HepG2 (cell line): ENCODE results near the gene KIN. TPM values are rescaled to one million over a fixed set of nuclear protein-coding genes. Genes with fewer than 3 reads are reported as not detected.

ENCODE experiments used
- FOXP4 ChIP-seq: sonication (generic); formaldehyde crosslinking; IDR thresholded peaks from 2 replicates; pipeline ENCODE4 v1.4.0; 2020; ENCODE audit warnings: missing genetic modification reagents
- MIER3 ChIP-seq: IDR thresholded peaks from 2 replicates; pipeline ENCODE4 v1.6.1; 2016; ENCODE audit warnings: missing compliant biosample characterization, borderline replicate concordance
- MTF2 ChIP-seq: sonication (generic); formaldehyde crosslinking; IDR thresholded peaks from 2 replicates; pipeline ENCODE4 v1.5.0; 2020; ENCODE audit warnings: missing genetic modification reagents, borderline replicate concordance
- NFIB ChIP-seq: sonication (generic); formaldehyde crosslinking; IDR thresholded peaks from 2 replicates; pipeline ENCODE4 v1.9.0; 2021; ENCODE audit warnings: missing genetic modification reagents, mild to moderate bottlenecking, borderline replicate concordance
- NFIC ChIP-seq: IDR thresholded peaks from 2 replicates; pipeline ENCODE4 v1.6.1; 2012; ENCODE audit warnings: mild to moderate bottlenecking, low read length, inconsistent platforms
- NR1H2 ChIP-seq: sonication (generic); formaldehyde crosslinking; IDR thresholded peaks from 2 replicates; pipeline ENCODE4 v1.8.1; 2022; ENCODE audit warnings: low read depth, missing genetic modification reagents, borderline replicate concordance
- REXO4 ChIP-seq: sonication (generic); formaldehyde crosslinking; IDR thresholded peaks from 2 replicates; pipeline ENCODE4 v1.8.0; 2022; ENCODE audit warnings: missing genetic modification reagents, mild to moderate bottlenecking, borderline replicate concordance
- ZNF10 ChIP-seq: sonication (generic); formaldehyde crosslinking; IDR thresholded peaks from 2 replicates; pipeline ENCODE4 v1.4.0; 2020; ENCODE audit warnings: mild to moderate bottlenecking, low read depth, missing genetic modification reagents, borderline replicate concordance
- ZNF33B ChIP-seq: sonication (generic); formaldehyde crosslinking; IDR thresholded peaks from 2 replicates; pipeline ENCODE4 v1.5.1; 2020; ENCODE audit warnings: mild to moderate bottlenecking, missing genetic modification reagents
- ZNF407 ChIP-seq: sonication (generic); formaldehyde crosslinking; IDR thresholded peaks from one replicate; pipeline ENCODE4 v1.5.1; 2020; ENCODE audit warnings: mild to moderate bottlenecking, missing genetic modification reagents; ENCODE audit errors: not compliant biosample characterization
- ZNF468 ChIP-seq: sonication (generic); formaldehyde crosslinking; IDR thresholded peaks from 2 replicates; pipeline ENCODE4 v1.8.0; 2022; ENCODE audit warnings: mild to moderate bottlenecking, moderate library complexity, missing genetic modification reagents
- ZNF513 ChIP-seq: sonication (generic); formaldehyde crosslinking; conservative IDR thresholded peaks from 2 replicates; pipeline ENCODE4 v1.5.0; 2020; ENCODE audit warnings: missing genetic modification reagents
- ZNF558 ChIP-seq: sonication (generic); formaldehyde crosslinking; IDR thresholded peaks from 2 replicates; pipeline ENCODE4 v1.9.0; 2022; ENCODE audit warnings: mild to moderate bottlenecking, missing genetic modification reagents, borderline replicate concordance
- ZNF629 ChIP-seq: sonication (generic); formaldehyde crosslinking; conservative IDR thresholded peaks from 2 replicates; pipeline ENCODE4 v1.5.0; 2020; ENCODE audit warnings: missing genetic modification reagents
- ZNF652 ChIP-seq: IDR thresholded peaks from 2 replicates; pipeline ENCODE4 v1.6.1; 2016; ENCODE audit warnings: low read depth, borderline replicate concordance
- ZNF75D ChIP-seq: sonication (generic); formaldehyde crosslinking; IDR thresholded peaks from 2 replicates; pipeline ENCODE4 v1.8.1; 2023; ENCODE audit warnings: missing genetic modification reagents, mild to moderate bottlenecking, borderline replicate concordance
- polyA plus RNA-seq, 8 experiments: library from polyadenylated mRNA; depleted of rRNA in 3 of 8; stranded (reverse) in 7 of 8; unstranded in 1 of 8; fragments of >200 nt; fragmentation: Illumina TruSeq in 4 of 8; extraction: Trizol in 4 of 8; gene quantifications; 2 replicates each; pipeline versions ENCODE4 v1.2.1 to v1.2.3, GENCODE V29; 2011 to 2016; ENCODE audit warnings: low read depth in 4 of 8, missing spikeins in 1 of 8, mixed read lengths in 1 of 8; ENCODE audit not compliant: insufficient read depth in 1 of 8
- total RNA-seq, 5 experiments: library from RNA; depleted of rRNA; stranded (reverse); fragments of >200 nt; fragmentation: Illumina TruSeq; extraction: Trizol; gene quantifications; 2 replicates each; pipeline ENCODE4 v1.2.3, GENCODE V29; 2016; ENCODE audit warnings: low read depth in 1 of 5

The KIN gene
- total and polyA plus RNA-seq, 2 of the 13 experiments (the other 11 are each of a cell fraction or from before 2014, with no cell fraction given): 4.9 to 23.2 TPM

GRCh38 chr10:7818295-7819120 is 30.7 kb upstream of the KIN start, which contains the start of gene TAF3 (continued):
- TF ChIP-seq FOXP4 (CRISPR knock-in tag) (peak; percentile 56), ZNF513 (CRISPR knock-in tag) (no peak), ZNF33B (CRISPR knock-in tag) (no peak), MTF2 (CRISPR knock-in tag) (no peak), ZNF652 (CRISPR knock-in tag) (peak; percentile 30; the same call in 1 of the 2 replicates), REXO4 (no peak), NFIB (CRISPR knock-in tag) (no peak), NFIC (no peak), ZNF558 (CRISPR knock-in tag) (no peak), ZNF75D (CRISPR knock-in tag) (no peak; the same call in 1 of the 2 replicates), NR1H2 (peak; percentile 56; the same call in 1 of the 2 replicates), ZNF629 (no peak), ZNF10 (CRISPR knock-in tag) (no peak), ZNF407 (CRISPR knock-in tag) (no peak), ZNF468 (CRISPR knock-in tag) (no peak), MIER3 (CRISPR knock-in tag) (peak; percentile 83; the same call in 1 of the 2 replicates)
